Measurements from ENCODE around the gene LRMDA.

DNA sequence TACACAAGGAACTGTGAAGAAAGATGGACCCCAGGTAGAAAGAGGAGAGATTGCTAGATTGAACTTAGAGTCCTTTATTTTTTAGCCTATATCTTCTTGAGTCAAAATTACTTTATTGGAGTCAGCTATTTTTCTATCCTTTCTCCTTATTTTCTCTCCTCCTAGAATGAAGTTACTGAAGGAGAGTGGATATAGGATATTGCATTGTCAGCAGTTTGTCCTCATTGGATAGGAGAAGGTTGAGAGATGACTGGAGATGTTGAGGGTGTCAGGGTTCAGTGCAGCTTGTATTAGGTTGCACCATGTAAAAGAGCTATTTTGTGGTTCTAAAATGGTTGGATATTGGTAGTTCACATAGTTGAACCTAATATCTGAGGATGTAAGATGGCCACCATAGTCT is 5.5 kb downstream of the LRMDA start:
- TF ChIP-seq, protein P1, sequence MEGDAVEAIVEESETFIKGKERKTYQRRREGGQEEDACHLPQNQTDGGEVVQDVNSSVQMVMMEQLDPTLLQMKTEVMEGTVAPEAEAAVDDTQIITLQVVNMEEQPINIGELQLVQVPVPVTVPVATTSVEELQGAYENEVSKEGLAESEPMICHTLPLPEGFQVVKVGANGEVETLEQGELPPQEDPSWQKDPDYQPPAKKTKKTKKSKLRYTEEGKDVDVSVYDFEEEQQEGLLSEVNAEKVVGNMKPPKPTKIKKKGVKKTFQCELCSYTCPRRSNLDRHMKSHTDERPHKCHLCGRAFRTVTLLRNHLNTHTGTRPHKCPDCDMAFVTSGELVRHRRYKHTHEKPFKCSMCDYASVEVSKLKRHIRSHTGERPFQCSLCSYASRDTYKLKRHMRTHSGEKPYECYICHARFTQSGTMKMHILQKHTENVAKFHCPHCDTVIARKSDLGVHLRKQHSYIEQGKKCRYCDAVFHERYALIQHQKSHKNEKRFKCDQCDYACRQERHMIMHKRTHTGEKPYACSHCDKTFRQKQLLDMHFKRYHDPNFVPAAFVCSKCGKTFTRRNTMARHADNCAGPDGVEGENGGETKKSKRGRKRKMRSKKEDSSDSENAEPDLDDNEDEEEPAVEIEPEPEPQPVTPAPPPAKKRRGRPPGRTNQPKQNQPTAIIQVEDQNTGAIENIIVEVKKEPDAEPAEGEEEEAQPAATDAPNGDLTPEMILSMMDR (IDR thresholded peaks at IDR 0.05): no peak
- no peak for TF ChIP-seq POLR2A (IDR thresholded peaks at IDR 0.05)
